HCT116 (cell line): Measurements from ENCODE around the gene MICOS13. TPM values are rescaled to one million over a fixed set of nuclear protein-coding genes. Genes with fewer than 3 reads are reported as not detected.
A peak's percentile ranks its signal among the peaks of the same experiment; 100 is the strongest.

Experiments
- ATAC-seq: fragments of 200-7000 bp; cut with Tn5 transposase; 2 replicates; pipeline ENCODE4 v1.9.1; 2020; ENCODE audit warnings: mild to moderate bottlenecking, moderate library complexity
- BruUV-seq: library from RNA; stranded (reverse); fragments of 400-500 nt; replicated peaks from 2 replicates; lab custom pipeline; 2021; lab: Mats Ljungman, UMichigan
- CTCF ChIA-PET: fragments of 300-600 bp; sonication (Branson Sonifier 250); formaldehyde crosslinking; loops from one replicate; lab custom pipeline; 2021; ENCODE audit warnings: antibody characterized with exemption; lab: Charles Lee
- POLR2A ChIA-PET: fragments of 300-600, 350-600 bp; sonication (Branson Sonifier 250); formaldehyde crosslinking; loops from one replicate; lab custom pipeline; 2021; ENCODE audit warnings: antibody characterized with exemption; lab: Charles Lee
- RAD21 ChIA-PET, 2 experiments: fragments of 300-600 bp; sonication (Branson Sonifier 250); formaldehyde crosslinking; loops; one replicate each; lab custom pipeline; 2023; ENCODE audit warnings: low total read pairs in 2 of 2; ENCODE audit not compliant: uncharacterized antibody in 2 of 2, unreplicated experiment in 2 of 2, low non-redundant PET in 1 of 2; lab: Charles Lee
- DNase-seq: peaks from one replicate; pipeline ENCODE4 v3.0.0-alpha.2; 2010; ENCODE audit warnings: low read depth, low spot score
- H2AFZ ChIP-seq: fragments of 200-600 bp; shearing (Covaris generic), sonication (generic); 2 replicates; pipeline ENCODE4 v1.6.1; 2017; ENCODE audit warnings: low read depth, mixed run types, mixed read lengths, antibody characterized with exemption, low read length; ENCODE audit not compliant: poor library complexity, severe bottlenecking
- H3K27ac ChIP-seq: 2 replicates; pipeline ENCODE4 v1.5.1; 2012; ENCODE audit warnings: low read depth, low read length
- H3K27me3 ChIP-seq: fragments of 200-600 bp; sonication (generic); 2 replicates; pipeline ENCODE4 v1.6.1; 2016; ENCODE audit warnings: mixed run types, low read length, mixed read lengths; ENCODE audit not compliant: insufficient read depth
- H3K36me3 ChIP-seq, 2 experiments: fragments of 200-500 bp in 1 of 2; fragments of 200-600 bp in 1 of 2; sonication (Bioruptor generic) in 1 of 2; sonication (generic) in 1 of 2; 2 replicates each; pipeline versions ENCODE4 v1.5.1 to v1.6.1; 2014 to 2016; ENCODE audit warnings: low read length in 2 of 2, inconsistent platforms in 1 of 2, mixed read lengths in 1 of 2, mixed run types in 1 of 2; ENCODE audit not compliant: insufficient read depth in 2 of 2, control insufficient read depth in 1 of 2
- H3K4me1 ChIP-seq, 2 experiments: fragments of 200-600 bp in 1 of 2; sonication (generic) in 1 of 2; 2 replicates each; pipeline versions ENCODE4 v1.5.1 to v1.6.1; 2012 to 2017; ENCODE audit warnings: low read length in 2 of 2, inconsistent platforms in 1 of 2, mild to moderate bottlenecking in 1 of 2, mixed read lengths in 1 of 2, mixed run types in 1 of 2, moderate library complexity in 1 of 2; ENCODE audit not compliant: insufficient read depth in 2 of 2, control insufficient read depth in 1 of 2
- H3K4me2 ChIP-seq: fragments of 200-600 bp; sonication (generic); 2 replicates; pipeline ENCODE4 v1.6.1; 2017; ENCODE audit warnings: mixed run types, low read length, mixed read lengths
- H3K4me3 ChIP-seq, 2 experiments: fragments of 200-600 bp in 1 of 2; sonication (generic) in 1 of 2; replicated peaks in 1 of 2; 2 replicates each; pipeline ENCODE4 v1.5.1; 2011 to 2016; ENCODE audit warnings: low read length in 2 of 2, control low read depth in 1 of 2, low read depth in 1 of 2, mild to moderate bottlenecking in 1 of 2, mixed read lengths in 1 of 2, mixed run types in 1 of 2
- H3K79me2 ChIP-seq: fragments of 200-600 bp; sonication (generic); 2 replicates; pipeline ENCODE4 v1.6.1; 2017; ENCODE audit warnings: mild to moderate bottlenecking, mixed run types, low read length, moderate library complexity, mixed read lengths; ENCODE audit not compliant: insufficient read depth
- H3K9ac ChIP-seq: fragments of 200-600 bp; sonication (generic); 2 replicates; pipeline ENCODE4 v1.6.1; 2016; ENCODE audit warnings: low read length, mixed read lengths
- H3K9me2 ChIP-seq: fragments of 200-600 bp; sonication (generic), shearing (Covaris generic); 2 replicates; pipeline ENCODE4 v1.6.1; 2017; ENCODE audit warnings: mixed run types, mild to moderate bottlenecking, moderate library complexity; ENCODE audit not compliant: insufficient read depth
- H3K9me3 ChIP-seq, 2 experiments: fragments of 200-500 bp in 1 of 2; fragments of 200-600 bp in 1 of 2; sonication (Bioruptor generic) in 1 of 2; sonication (generic) in 1 of 2; 2 replicates each; pipeline ENCODE4 v1.6.1; 2014 to 2017; ENCODE audit warnings: low read length in 2 of 2, mixed read lengths in 2 of 2, inconsistent platforms in 1 of 2, low read depth in 1 of 2, mild to moderate bottlenecking in 1 of 2, mixed run types in 1 of 2, moderate library complexity in 1 of 2; ENCODE audit not compliant: control insufficient read depth in 1 of 2, insufficient read depth in 1 of 2
- H4K20me1 ChIP-seq: fragments of 200-600 bp; sonication (generic), shearing (Covaris generic); 2 replicates; pipeline ENCODE4 v1.6.1; 2017; ENCODE audit warnings: mixed run types, mild to moderate bottlenecking, moderate library complexity; ENCODE audit not compliant: insufficient read depth
- ELF1 ChIP-seq: IDR thresholded peaks from 2 replicates; pipeline ENCODE4 v1.6.1; 2012; ENCODE audit warnings: low read depth, borderline replicate concordance
- EZH2 ChIP-seq: fragments of 200-600 bp; sonication (generic); IDR thresholded peaks from 2 replicates; pipeline ENCODE4 v1.6.1; 2017; ENCODE audit warnings: antibody characterized with exemption, mixed run types
- FOSL1 ChIP-seq: IDR thresholded peaks from 2 replicates; pipeline ENCODE4 v1.6.1; 2012; ENCODE audit warnings: low read depth
- JUND ChIP-seq: IDR thresholded peaks from 2 replicates; pipeline ENCODE4 v1.6.1; 2012
- SP1 ChIP-seq: IDR thresholded peaks from 2 replicates; pipeline ENCODE4 v1.6.1; 2012; ENCODE audit warnings: low read depth
- TCF7L2 ChIP-seq: IDR thresholded peaks from 2 replicates; pipeline ENCODE4 v1.7.0; 2011; ENCODE audit warnings: borderline replicate concordance, inconsistent platforms; ENCODE audit not compliant: insufficient read depth, insufficient read length; ENCODE audit errors: extremely low read depth
- YY1 ChIP-seq: IDR thresholded peaks from 2 replicates; pipeline ENCODE4 v1.6.1; 2011; ENCODE audit warnings: low read length, low read depth, moderate library complexity, mild to moderate bottlenecking; ENCODE audit not compliant: insufficient replicate concordance; ENCODE audit errors: extremely low read depth
- ZNF274 ChIP-seq: fragments of 200-500 bp; sonication (Bioruptor generic); IDR thresholded peaks from 2 replicates; pipeline ENCODE4 v1.6.1; 2014; ENCODE audit warnings: mild to moderate bottlenecking, low read depth, low read length, inconsistent platforms
- intact Hi-C: fragments of 100-400 bp; cut with micrococcal nuclease; formaldehyde crosslinking; loops from 2 replicates; pipeline ENCODE4 v1.10.0; 2022
- total RNA-seq: library from RNA; stranded (reverse); gene quantifications from one replicate; pipeline ENCODE4 v1.2.1, GENCODE V29; 2021; ENCODE audit not compliant: unreplicated experiment
- TF ChIP-seq, protein P1 (sequence below), 3 experiments: fragments of 200-600 bp in 1 of 3; sonication (generic) in 1 of 3; IDR thresholded peaks in 2 of 3; conservative IDR thresholded peaks in 1 of 3; 2 replicates each; pipeline ENCODE4 v1.5.1; 2012 to 2017; ENCODE audit warnings: low read depth in 2 of 3, low read length in 2 of 3, antibody characterized with exemption in 1 of 3, borderline replicate concordance in 1 of 3, control low read depth in 1 of 3, mild to moderate bottlenecking in 1 of 3, mixed read lengths in 1 of 3, mixed run types in 1 of 3, moderate library complexity in 1 of 3; ENCODE audit not compliant: insufficient read depth in 1 of 3

The MICOS13 gene
- total RNA-seq, 1 experiment from 2014 or later, result 61.6 TPM

DNA sequence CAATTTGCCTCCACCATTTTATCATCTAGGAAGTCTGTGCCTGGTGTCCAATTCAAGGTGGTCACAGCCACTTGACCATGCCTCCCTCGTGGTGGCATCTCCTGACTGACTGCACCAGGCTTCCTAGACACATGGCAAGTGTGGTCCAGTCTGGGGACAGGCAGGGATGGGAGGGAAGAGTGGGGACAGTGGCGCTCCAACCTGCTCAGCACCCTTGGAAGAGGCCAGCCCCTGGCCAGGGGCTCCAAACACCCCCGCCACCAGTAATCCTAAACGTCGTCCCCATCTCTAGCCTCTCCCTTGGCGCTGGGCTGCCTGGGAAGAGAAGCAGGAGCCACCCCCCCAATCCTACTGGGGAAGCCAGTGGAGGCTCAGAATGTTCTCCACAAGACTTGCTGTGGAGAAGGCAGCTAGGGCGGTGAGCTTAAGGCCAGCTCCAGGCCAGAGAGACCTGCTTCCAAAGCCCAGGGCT lies 12.4 kb upstream of the MICOS13 start:
- TF ChIP-seq TCF7L2, result no peak
- TF ChIP-seq EZH2, result no peak
- no peak for TF ChIP-seq YY1
- TF ChIP-seq ZNF274, result no peak
- TF ChIP-seq JUND, result no peak
- TF ChIP-seq SP1, result no peak
- TF ChIP-seq, protein P1, sequence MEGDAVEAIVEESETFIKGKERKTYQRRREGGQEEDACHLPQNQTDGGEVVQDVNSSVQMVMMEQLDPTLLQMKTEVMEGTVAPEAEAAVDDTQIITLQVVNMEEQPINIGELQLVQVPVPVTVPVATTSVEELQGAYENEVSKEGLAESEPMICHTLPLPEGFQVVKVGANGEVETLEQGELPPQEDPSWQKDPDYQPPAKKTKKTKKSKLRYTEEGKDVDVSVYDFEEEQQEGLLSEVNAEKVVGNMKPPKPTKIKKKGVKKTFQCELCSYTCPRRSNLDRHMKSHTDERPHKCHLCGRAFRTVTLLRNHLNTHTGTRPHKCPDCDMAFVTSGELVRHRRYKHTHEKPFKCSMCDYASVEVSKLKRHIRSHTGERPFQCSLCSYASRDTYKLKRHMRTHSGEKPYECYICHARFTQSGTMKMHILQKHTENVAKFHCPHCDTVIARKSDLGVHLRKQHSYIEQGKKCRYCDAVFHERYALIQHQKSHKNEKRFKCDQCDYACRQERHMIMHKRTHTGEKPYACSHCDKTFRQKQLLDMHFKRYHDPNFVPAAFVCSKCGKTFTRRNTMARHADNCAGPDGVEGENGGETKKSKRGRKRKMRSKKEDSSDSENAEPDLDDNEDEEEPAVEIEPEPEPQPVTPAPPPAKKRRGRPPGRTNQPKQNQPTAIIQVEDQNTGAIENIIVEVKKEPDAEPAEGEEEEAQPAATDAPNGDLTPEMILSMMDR (IDR thresholded peaks at IDR 0.05 in 2 of 3, conservative IDR thresholded peaks at IDR 0.05 in 1 of 3; ENCODE audit: borderline replicate concordance in 1 of 3, insufficient read depth in 1 of 3, low read depth in 2 of 3, low read length in 2 of 3), result no peak
- TF ChIP-seq FOSL1, result no peak
- no peak for TF ChIP-seq ELF1
- intact Hi-C loops, result no loop called here

More for the DNA sequence above, 12.4 kb upstream of the MICOS13 start:
- ATAC-seq (no peak; the same call in 1 of the 2 replicates), DNase-seq (no peak)
- BruUV-seq, result no TSS peak
- peak overlapping the region; percentile 93 for H3K27ac ChIP-seq
- CTCF ChIA-PET, result no interaction called here
- no peak overlapping the region for H2AFZ ChIP-seq
- H3K4me1 ChIP-seq, result peaks cover 4 to 29% of the 10 kb centered on the region in 2 experiments; a peak in 3 of 4 replicates
- POLR2A ChIA-PET, result no interaction called here
- H3K79me2 ChIP-seq, result peaks cover 57% of the 10 kb centered on the region
- peak overlapping the region; percentile 100; the same call in 1 of the 2 replicates for H3K9ac ChIP-seq
- H3K36me3 ChIP-seq, result peaks cover 13 to 58% of the 10 kb centered on the region in 2 experiments; a peak in 3 of 4 replicates
- H3K4me3 ChIP-seq, result no peak overlapping the region
- H3K9me3 ChIP-seq, result no peaks in the 10 kb centered on the region
- H3K9me2 ChIP-seq, result no peaks in the 10 kb centered on the region
- H3K4me2 ChIP-seq, result peak overlapping the region; percentile 92
- H4K20me1 ChIP-seq, result peaks cover 17% of the 10 kb centered on the region; the same call in 1 of the 2 replicates
- RAD21 ChIA-PET, result no interaction called here
- H3K27me3 ChIP-seq, result no peaks in the 10 kb centered on the region
